ENCODE data around the gene BTBD9. TPM values are rescaled to one million over a fixed set of nuclear protein-coding genes. Genes with fewer than 3 reads are reported as not detected.

Gene BTBD9
- total RNA-seq, 1 experiment from 2014 or later: 12.5 TPM

- no peaks in the 10 kb centered on the region for H3K9me3 Mint-ChIP-seq (ENCODE audit: unreplicated experiment)
- no peaks in the 10 kb centered on the region for H3K27me3 Mint-ChIP-seq (ENCODE audit: insufficient read depth, unreplicated experiment)
- POLR2A ChIA-PET: interaction anchor here (0.6 kb wide), 1 partner anchor 37 kb away, joined by 4 read pairs; no protein-coding TSS in a partner anchor
- BruUV-seq (replicated peaks): no TSS peak
- H3K4me3 Mint-ChIP-seq (ENCODE audit: unreplicated experiment): no peak overlapping the region
- CTCF ChIA-PET: no interaction called here
- H3K4me1 Mint-ChIP-seq (ENCODE audit: insufficient read depth, unreplicated experiment): no peaks in the 10 kb centered on the region
- no peak overlapping the region for H3K27ac Mint-ChIP-seq (ENCODE audit: low read depth, unreplicated experiment)
- intact Hi-C loops (cut with micrococcal nuclease): no loop called here
- DNase-seq (ENCODE audit: unreplicated experiment): no peak
- H3K36me3 Mint-ChIP-seq (ENCODE audit: insufficient read depth, unreplicated experiment): no peaks in the 10 kb centered on the region
- no peak for TF ChIP-seq CTCF (IDR thresholded peaks at IDR 0.05; ENCODE audit: unreplicated experiment)
These were observed 477.8 kb downstream of the BTBD9 start for GRCh38 chr6:38161754-38162492.

GRCh38 chr6:38161331-38161730, 478.4 kb downstream of the BTBD9 start:
- H3K36me3 Mint-ChIP-seq (ENCODE audit: insufficient read depth, unreplicated experiment): peaks cover 3% of the 10 kb centered on the region
- no TSS peak for BruUV-seq (replicated peaks)
- H3K27me3 Mint-ChIP-seq (ENCODE audit: insufficient read depth, unreplicated experiment): no peaks in the 10 kb centered on the region
- no peak for DNase-seq (ENCODE audit: unreplicated experiment)
- TF ChIP-seq CTCF (IDR thresholded peaks at IDR 0.05; ENCODE audit: unreplicated experiment): no peak
- no peaks in the 10 kb centered on the region for H3K9me3 Mint-ChIP-seq (ENCODE audit: unreplicated experiment)
- ChIA-PET CTCF (no interaction called here), POLR2A (no interaction called here)
- no peak overlapping the region for H3K4me3 Mint-ChIP-seq (ENCODE audit: unreplicated experiment)
- intact Hi-C loops (cut with micrococcal nuclease): no loop called here
- no peak overlapping the region for H3K27ac Mint-ChIP-seq (ENCODE audit: low read depth, unreplicated experiment)
- H3K4me1 Mint-ChIP-seq (ENCODE audit: insufficient read depth, unreplicated experiment): no peaks in the 10 kb centered on the region

GRCh38 chr6:38160831-38161230, 478.9 kb downstream of the BTBD9 start:
- peaks cover 8% of the 10 kb centered on the region for H3K36me3 Mint-ChIP-seq (ENCODE audit: insufficient read depth, unreplicated experiment)
- CTCF ChIA-PET: no interaction called here
- BruUV-seq (replicated peaks): no TSS peak
- H3K4me3 Mint-ChIP-seq (ENCODE audit: unreplicated experiment): no peak overlapping the region
- H3K27ac Mint-ChIP-seq (ENCODE audit: low read depth, unreplicated experiment): no peak overlapping the region
- intact Hi-C loops (cut with micrococcal nuclease): no loop called here
- POLR2A ChIA-PET: no interaction called here
- no peaks in the 10 kb centered on the region for H3K9me3 Mint-ChIP-seq (ENCODE audit: unreplicated experiment)
- DNase-seq (ENCODE audit: unreplicated experiment): no peak
- H3K4me1 Mint-ChIP-seq (ENCODE audit: insufficient read depth, unreplicated experiment): no peaks in the 10 kb centered on the region
- no peak for TF ChIP-seq CTCF (IDR thresholded peaks at IDR 0.05; ENCODE audit: unreplicated experiment)
- H3K27me3 Mint-ChIP-seq (ENCODE audit: insufficient read depth, unreplicated experiment): no peaks in the 10 kb centered on the region

GRCh38 chr6:38159596-38159995, 480.1 kb downstream of the BTBD9 start:
- Mint-ChIP-seq H3K4me1 (ENCODE audit: insufficient read depth, unreplicated experiment) (peaks cover 4% of the 10 kb centered on the region), H3K36me3 (ENCODE audit: insufficient read depth, unreplicated experiment) (peaks cover 17% of the 10 kb centered on the region), H3K4me3 (ENCODE audit: unreplicated experiment) (no peak overlapping the region), H3K27me3 (ENCODE audit: insufficient read depth, unreplicated experiment) (no peaks in the 10 kb centered on the region), H3K27ac (ENCODE audit: low read depth, unreplicated experiment) (no peak overlapping the region), H3K9me3 (ENCODE audit: unreplicated experiment) (no peaks in the 10 kb centered on the region)
- no peak for DNase-seq (ENCODE audit: unreplicated experiment)
- ChIA-PET CTCF (no interaction called here), POLR2A (no interaction called here)
- no TSS peak for BruUV-seq (replicated peaks)
- intact Hi-C loops (cut with micrococcal nuclease): no loop called here
- no peak for TF ChIP-seq CTCF (IDR thresholded peaks at IDR 0.05; ENCODE audit: unreplicated experiment)
